Stimulated activated CD8-positive, alpha-beta memory T cell treated with anti-CD3 and anti-CD28 coated beads, Interleukin-7, amount 100 ng/mL, for 48 hours (primary cell): Measurements from ENCODE around the gene ATG2A.
A peak's percentile ranks its signal among the peaks of the same experiment; 100 is the strongest.
"Not testable (repeated sequence)": the region's sequence is repeated elsewhere in the genome, so short reads cannot be mapped to it uniquely, and the experiment has no call there.

Experiments used
- DNase-seq, 2 donors: peaks; one replicate each; pipeline ENCODE4 v3.0.0-alpha.2; 2020; ENCODE audit warnings: low read depth in 1 of 2; ENCODE audit errors: extremely low read depth in 1 of 2

The ATG2A gene

GRCh38 chr11:64857485-64857884 is 59.5 kb downstream of the ATG2A start:
- no peak for DNase-seq

- DNase-seq, result peak; percentile 66 to 82
These were observed 60.4 kb downstream of the ATG2A start for GRCh38 chr11:64856382-64857227.

GRCh38 chr11:64855596-64856304 is 61.3 kb downstream of the ATG2A start:
- no peak for DNase-seq

- peak in 1 of 2 donors; percentile 50 for DNase-seq
These were observed 62.2 kb downstream of the ATG2A start for GRCh38 chr11:64854534-64855502.

- DNase-seq, result no peak
These were observed 62.9 kb downstream of the ATG2A start for GRCh38 chr11:64854157-64854533.

GRCh38 chr11:64853709-64854108 is 63.3 kb downstream of the ATG2A start:
- no peak for DNase-seq

- no peak for DNase-seq
These were observed 64.1 kb downstream of the ATG2A start for GRCh38 chr11:64852804-64853509.

- DNase-seq, result no peak
These were observed 65.1 kb downstream of the ATG2A start for GRCh38 chr11:64851831-64852351.

GRCh38 chr11:64850979-64851567 is 65.9 kb downstream of the ATG2A start:
- peak; percentile 59 to 60 for DNase-seq

GRCh38 chr11:64849598-64850356 is 67.2 kb downstream of the ATG2A start:
- DNase-seq, result no peak

GRCh38 chr11:64848826-64849597 is 68.0 kb downstream of the ATG2A start:
- no peak for DNase-seq

- DNase-seq, result no peak
These were observed 68.7 kb downstream of the ATG2A start for GRCh38 chr11:64848214-64848825.

- DNase-seq, result peak; percentile 69 to 85
These were observed 69.9 kb downstream of the ATG2A start for GRCh38 chr11:64846998-64847666.

- DNase-seq, result not testable (repeated sequence)
These were observed 71.3 kb downstream of the ATG2A start for GRCh38 chr11:64845776-64846129.

- no peak for DNase-seq
These were observed 71.8 kb downstream of the ATG2A start for GRCh38 chr11:64845129-64845775.
